Heart left ventricle (tissue), 16 donors: ENCODE data around the gene DCUN1D2. TPM values are rescaled to one million over a fixed set of nuclear protein-coding genes. Genes with fewer than 3 reads are reported as not detected.

Experiments
- ATAC-seq, 4 donors: fragments of 200-7000 bp; cut with Tn5 transposase; one replicate each; pipeline ENCODE4 v1.9.1; 2020 to 2022; ENCODE audit warnings: moderate library complexity in 4 of 4, mild to moderate bottlenecking in 3 of 4, moderate number of reproducible peaks in 1 of 4
- DNase-seq, 5 donors: peaks; one replicate each; pipeline ENCODE4 v3.0.0-alpha.2; 2020
- H3K27ac ChIP-seq, 12 donors: fragments of 200-600 bp; sonication (generic) in 4 of 12; one replicate each; pipeline versions ENCODE4 v1.5.0 to v1.8.0; 2016 to 2022; ENCODE audit warnings: mild to moderate bottlenecking in 2 of 12
- H3K27me3 ChIP-seq, 9 donors: fragments of 200-600 bp; sonication (generic) in 2 of 9; one replicate each; pipeline versions ENCODE4 v1.5.1 to v1.8.0; 2016 to 2022; ENCODE audit warnings: mild to moderate bottlenecking in 3 of 9
- H3K36me3 ChIP-seq, 9 donors: fragments of 200-600 bp; sonication (generic) in 2 of 9; one replicate each; pipeline versions ENCODE4 v1.5.0 to v1.8.0; 2018 to 2022; ENCODE audit warnings: mild to moderate bottlenecking in 2 of 9
- H3K4me1 ChIP-seq, 12 donors: fragments of 200-600 bp; sonication (generic) in 4 of 12; one replicate each; pipeline versions ENCODE4 v1.5.0 to v1.8.0; 2016 to 2022; ENCODE audit warnings: mild to moderate bottlenecking in 3 of 12
- H3K4me3 ChIP-seq, 12 donors: fragments of 200-600 bp; sonication (generic) in 4 of 12; one replicate each; pipeline versions ENCODE4 v1.5.0 to v1.8.0; 2017 to 2022; ENCODE audit warnings: mild to moderate bottlenecking in 9 of 12, moderate library complexity in 4 of 12
- H3K9me3 ChIP-seq, 12 donors: fragments of 200-600 bp; sonication (generic) in 4 of 12; one replicate each; pipeline versions ENCODE4 v1.5.0 to v1.8.0; 2016 to 2022; ENCODE audit warnings: mild to moderate bottlenecking in 1 of 12
- POLR2A ChIP-seq, 2 donors: fragments of 450-650 bp; IDR thresholded peaks; one replicate each; pipeline ENCODE4 v1.6.1; 2017; ENCODE audit warnings: antibody characterized with exemption in 2 of 2, mild to moderate bottlenecking in 2 of 2, moderate library complexity in 2 of 2
- WGBS, 4 donors: extraction: QIAGEN DNeasy Blood & Tissue Kit in 2 of 4; methylation state at CpG; one replicate each; pipeline versions ENCODE4 v1.1.5 to v1.1.7; 2013 to 2018; 5-methylcytosine and 5-hydroxymethylcytosine counted together
- intact Hi-C, 10 donors: fragments of 100-400 bp; cut with DNase I; formaldehyde crosslinking; loops; one replicate each; pipeline versions ENCODE4 v1.11.1 to v1.14.2; 2022
- polyA plus RNA-seq, 2 donors: library from polyadenylated mRNA; stranded (reverse); fragments of 200-250 nt; gene quantifications; one replicate each; pipeline ENCODE4 v1.2.3, GENCODE V29; 2013
- total RNA-seq, 9 donors: library from RNA; depleted of rRNA in 2 of 9; stranded (reverse); fragments of >200 nt in 2 of 9; fragmentation: NEBNext Ultra II Directional in 3 of 9; extraction: Animal tissue kit (Norgen Biotek cat#: 25700) in 3 of 9; gene quantifications; one replicate each; pipeline versions ENCODE4 v1.1.0 to v1.2.4, GENCODE V29; 2016 to 2023
- TF ChIP-seq, protein P1 (sequence below), 12 donors: fragments of 200-600 bp; sonication (generic) in 4 of 12; IDR thresholded peaks; one replicate each; pipeline versions ENCODE4 v1.5.0 to v1.8.0; 2018 to 2022; ENCODE audit warnings: antibody characterized with exemption in 12 of 12, mild to moderate bottlenecking in 5 of 12
- donor health status: ischemic (EF 13 %, LVEDD 7.1; RV severe dilation, severe dysfunction).
- donor health status: healthy with polysubstance abuse.
- donor health status: DM: no; HTN: yes; CAD: no.
- donor health status: DM: no; HTN: no; CAD: no.
- donor health status: ischemic (EF 25% LVEDD 6.9; RV normal size, moderate dysfunction).
- donor health status: ischemic (EF 25% LVEDD 5.7; RV mildly dilated, moderate dysfunction).
- donor health status: healthy.
- donor health status: DM: yes; HTN: yes; CAD: no.
- donor health status: ischemic (EF 35%, LVEDD 5.7; RV mildly dilated, moderate dysfunction).
- donor health status: nonischemic (EF 11% LVEDD 7.7; RV severe dilation, severe dysfunction).
- donor health status: DM: yes; HTN: yes; CAD: no.
- donor health status: PGD.
- donor health status: ischemic (EF 29% LVEDD 5.4; RV normal size, mild dysfunction).
- donor health status: nonischemic (EF 23%, LVEDD 6.1; RV moderate dilation, normal function).

Gene DCUN1D2
- total and polyA plus RNA-seq, 11 donors = 68.7 to 247 (median 153) TPM

DNA sequence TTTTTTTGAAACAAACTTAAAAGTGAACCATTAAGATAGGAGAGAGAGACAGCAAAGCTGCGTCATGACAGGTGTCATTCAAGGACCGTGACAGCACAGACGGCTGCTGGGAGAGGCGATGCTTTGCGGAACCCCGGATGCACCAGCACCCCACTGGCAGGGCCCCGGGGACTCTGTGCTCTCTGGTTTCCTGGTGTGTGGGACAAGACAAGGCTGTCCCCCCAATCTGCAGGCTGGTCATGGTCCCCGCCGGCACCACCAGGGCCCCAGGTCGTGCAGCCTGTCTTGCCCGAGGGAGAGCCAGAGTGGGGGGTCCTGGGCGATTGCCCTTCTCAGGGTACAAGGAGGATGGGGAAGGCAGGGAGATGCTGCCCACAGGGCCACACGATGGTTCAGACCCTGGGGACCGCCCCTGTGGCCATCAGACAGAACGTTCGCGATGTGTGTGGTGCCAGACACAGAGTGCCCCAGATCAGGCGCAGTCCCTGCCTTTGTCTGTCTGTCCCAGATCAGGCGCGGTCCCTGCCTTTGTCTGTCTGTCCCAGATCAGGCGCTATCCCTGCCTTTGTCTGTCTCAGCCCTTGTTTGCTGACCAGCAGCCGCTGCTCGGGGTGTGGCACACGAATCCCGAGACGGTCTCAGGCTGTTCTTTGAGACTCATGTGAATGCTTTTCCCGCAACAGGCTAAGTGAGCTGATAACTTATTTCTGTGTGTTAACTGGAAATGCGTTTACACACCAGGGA lies 73.3 kb downstream of the DCUN1D2 start:
- Histone ChIP-seq H3K4me3 (no peak overlapping the region), H3K27me3 (no peaks in the 10 kb centered on the region), H3K4me1 (peaks cover 0 to 30% (median 9%) of the 10 kb centered on the region in 12 donors), H3K27ac (peak overlapping the region in 4 of 12 donors; percentile 5 to 95 (median 35)), H3K9me3 (no peaks in the 10 kb centered on the region), H3K36me3 (peaks cover 0 to 25% (median 7%) of the 10 kb centered on the region in 9 donors)
- ATAC-seq (peak in 3 of 4 donors; percentile 3 to 5 (median 3)), DNase-seq (peak in 2 of 5 donors; percentile 10 to 27)
- intact Hi-C loops = no loop called here
- no peak for TF ChIP-seq POLR2A (IDR thresholded peaks at IDR 0.05)
- TF ChIP-seq, protein P1, sequence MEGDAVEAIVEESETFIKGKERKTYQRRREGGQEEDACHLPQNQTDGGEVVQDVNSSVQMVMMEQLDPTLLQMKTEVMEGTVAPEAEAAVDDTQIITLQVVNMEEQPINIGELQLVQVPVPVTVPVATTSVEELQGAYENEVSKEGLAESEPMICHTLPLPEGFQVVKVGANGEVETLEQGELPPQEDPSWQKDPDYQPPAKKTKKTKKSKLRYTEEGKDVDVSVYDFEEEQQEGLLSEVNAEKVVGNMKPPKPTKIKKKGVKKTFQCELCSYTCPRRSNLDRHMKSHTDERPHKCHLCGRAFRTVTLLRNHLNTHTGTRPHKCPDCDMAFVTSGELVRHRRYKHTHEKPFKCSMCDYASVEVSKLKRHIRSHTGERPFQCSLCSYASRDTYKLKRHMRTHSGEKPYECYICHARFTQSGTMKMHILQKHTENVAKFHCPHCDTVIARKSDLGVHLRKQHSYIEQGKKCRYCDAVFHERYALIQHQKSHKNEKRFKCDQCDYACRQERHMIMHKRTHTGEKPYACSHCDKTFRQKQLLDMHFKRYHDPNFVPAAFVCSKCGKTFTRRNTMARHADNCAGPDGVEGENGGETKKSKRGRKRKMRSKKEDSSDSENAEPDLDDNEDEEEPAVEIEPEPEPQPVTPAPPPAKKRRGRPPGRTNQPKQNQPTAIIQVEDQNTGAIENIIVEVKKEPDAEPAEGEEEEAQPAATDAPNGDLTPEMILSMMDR (IDR thresholded peaks at IDR 0.05) = no peak
- WGBS, 4 donors = 62 to 73% (median 66%) methylated on average over 21 to 28 of the region's 28 CpGs

DNA sequence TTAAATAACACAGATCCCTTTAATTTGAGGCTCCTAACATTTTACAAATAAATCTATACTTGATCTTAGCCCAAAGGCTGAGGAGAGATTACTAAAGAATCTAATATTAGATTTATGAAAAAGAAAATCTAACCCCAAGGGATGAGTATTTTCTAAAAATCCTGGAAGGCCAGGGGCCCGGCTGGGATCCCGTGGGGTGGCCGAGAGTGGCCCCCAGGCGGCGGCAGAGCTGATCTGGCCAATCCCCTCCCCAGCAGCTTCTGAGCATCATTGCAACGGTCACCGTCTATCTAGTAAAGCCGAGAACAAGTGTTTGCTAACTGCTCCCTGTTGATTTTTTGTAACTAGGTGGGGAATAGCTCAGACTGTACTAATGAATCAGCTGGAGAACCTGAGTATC lies 74.7 kb downstream of the DCUN1D2 start:
- DNase-seq (peak in 2 of 5 donors; percentile 9 to 10), ATAC-seq (no peak)
- Histone ChIP-seq H3K9me3 (no peaks in the 10 kb centered on the region), H3K4me3 (no peak overlapping the region), H3K27ac (peak overlapping the region in 3 of 12 donors; percentile 83 to 95 (median 88)), H3K4me1 (peaks cover 0 to 35% (median 11%) of the 10 kb centered on the region in 12 donors), H3K27me3 (no peaks in the 10 kb centered on the region), H3K36me3 (peaks cover 0 to 16% (median 4%) of the 10 kb centered on the region in 9 donors)
- WGBS, 4 donors = 54 to 77% (median 62%) methylated on average over 8 of the region's 8 CpGs
- TF ChIP-seq, protein P1 (IDR thresholded peaks at IDR 0.05) = no peak
- TF ChIP-seq POLR2A (IDR thresholded peaks at IDR 0.05) = no peak
- intact Hi-C loops = no loop called here

DNA sequence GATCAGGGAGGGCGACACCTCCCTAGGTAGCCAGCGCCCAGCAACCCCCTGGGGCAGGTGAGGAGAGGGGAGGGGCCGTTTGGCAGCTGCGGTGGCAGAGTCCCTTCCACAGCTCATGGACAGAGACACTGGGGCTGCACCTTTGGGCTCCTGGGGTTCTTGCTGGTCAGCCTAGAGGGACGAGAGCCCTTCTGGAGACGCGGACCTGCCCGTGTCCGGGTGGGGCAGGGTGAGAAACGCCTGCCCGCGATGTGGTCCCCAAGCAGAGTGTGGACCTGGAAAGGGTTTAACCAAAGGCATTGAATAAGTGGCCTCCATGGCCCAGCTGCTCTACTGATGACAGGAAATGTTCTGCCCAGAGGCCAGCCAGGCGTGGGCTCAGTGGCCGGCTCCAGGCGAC lies 75.5 kb downstream of the DCUN1D2 start:
- TF ChIP-seq POLR2A (IDR thresholded peaks at IDR 0.05) = no peak
- TF ChIP-seq, protein P1 (IDR thresholded peaks at IDR 0.05) = no peak
- peak in 3 of 5 donors; percentile 16 to 24 (median 24) for DNase-seq
- WGBS, 4 donors = 86 to 91% (median 90%) methylated on average over 11 to 15 of the region's 15 CpGs
- intact Hi-C loops = no loop called here
- H3K9me3 ChIP-seq = no peaks in the 10 kb centered on the region
- ATAC-seq = no peak
- no peaks in the 10 kb centered on the region for H3K27me3 ChIP-seq
- H3K36me3 ChIP-seq = peaks cover 0 to 9% (median 0%) of the 10 kb centered on the region in 9 donors
- H3K4me1 ChIP-seq = peaks cover 0 to 43% (median 13%) of the 10 kb centered on the region in 12 donors
- peak overlapping the region in 10 of 12 donors; percentile 3 to 95 (median 81) for H3K27ac ChIP-seq
- H3K4me3 ChIP-seq = no peak overlapping the region

- Histone ChIP-seq H3K27ac (peak overlapping the region; percentile 66 to 95 (median 80)), H3K4me1 (peaks cover 0 to 43% (median 13%) of the 10 kb centered on the region in 12 donors), H3K27me3 (no peaks in the 10 kb centered on the region), H3K36me3 (peaks cover 0 to 2% (median 0%) of the 10 kb centered on the region in 9 donors), H3K4me3 (no peak overlapping the region), H3K9me3 (no peaks in the 10 kb centered on the region)
- intact Hi-C loops = no loop called here
- no peak for TF ChIP-seq POLR2A (IDR thresholded peaks at IDR 0.05)
- TF ChIP-seq, protein P1 (IDR thresholded peaks at IDR 0.05) = no peak
- 45 to 83% (median 51%) methylated on average over 4 to 8 of the region's 8 CpGs for WGBS, 4 donors
- peak in 1 of 5 donors; percentile 55 for DNase-seq
- peak in 3 of 4 donors; percentile 3 to 10 (median 5) for ATAC-seq
Measured at GRCh38 chr13:113414335-113414734, 76.2 kb downstream of the DCUN1D2 start.
